ENCODE measurements around the gene NOSIP. TPM values are rescaled to one million over a fixed set of nuclear protein-coding genes. Genes with fewer than 3 reads are reported as not detected.
A peak's percentile ranks its signal among the peaks of the same experiment; 100 is the strongest.

The NOSIP gene
- total and polyA plus RNA-seq, 10 of the 15 experiments (the other 5 are each of a cell fraction or from before 2014, with no cell fraction given) = 7.2 to 85.5 (median 48.4) TPM

DNA sequence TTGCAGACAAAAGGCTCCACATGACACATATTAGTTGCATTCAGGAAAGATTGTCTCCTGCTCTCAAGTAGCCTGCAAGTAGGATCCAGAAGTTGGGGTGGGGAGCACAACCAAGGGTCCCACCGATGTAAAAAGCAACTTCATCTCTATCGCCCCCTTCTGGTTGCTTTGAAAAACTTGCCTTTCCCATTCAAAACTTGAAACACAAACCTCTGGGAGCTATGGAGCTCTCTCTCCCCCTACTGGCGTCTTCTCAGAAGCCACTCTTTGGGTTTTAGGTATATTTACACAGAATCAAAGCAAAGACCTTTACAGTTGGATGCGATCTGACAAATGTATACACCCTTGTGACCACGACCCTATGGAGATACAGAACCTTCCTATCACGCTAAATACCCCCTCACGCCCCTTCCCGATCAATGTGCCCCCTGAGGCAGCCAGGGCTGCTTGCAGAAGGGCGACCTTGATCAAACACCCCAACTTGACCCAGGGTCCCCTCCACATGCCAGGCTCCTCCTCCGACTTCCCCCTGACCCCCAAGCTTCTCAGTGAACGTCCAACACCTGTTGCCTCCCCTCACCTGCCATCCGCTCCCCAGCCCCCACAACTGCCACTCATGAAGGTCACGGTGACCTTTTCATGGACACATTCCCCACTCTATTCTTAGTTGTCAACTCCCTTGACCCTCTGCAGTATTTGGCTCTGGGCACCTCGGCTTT is 10.1 kb downstream of the NOSIP start:
- intact Hi-C loops (cut with micrococcal nuclease; ENCODE audit: unreplicated experiment) = loop anchor here (1.0 kb wide), 1 partner anchor 67 kb away; no protein-coding TSS in a partner anchor
- Histone ChIP-seq H3K27ac (ENCODE audit: control insufficient read depth, insufficient read depth) (no peak overlapping the region), H3K9me3 (replicated peaks; ENCODE audit: control insufficient read depth, insufficient read depth, low read length) (no peaks in the 10 kb centered on the region), H3K9ac (ENCODE audit: control insufficient read depth, insufficient read depth, low read length) (no peak overlapping the region), H3K4me1 (ENCODE audit: control insufficient read depth, insufficient read depth, low read length) (peaks cover 11% of the 10 kb centered on the region), H3K4me2 (ENCODE audit: control insufficient read depth, insufficient read depth) (no peak overlapping the region), H3K4me3 (no peak overlapping the region), H4K20me1 (ENCODE audit: control insufficient read depth, insufficient read depth) (no peaks in the 10 kb centered on the region), H3K36me3 (ENCODE audit: control insufficient read depth in 2 of 2, insufficient read depth in 2 of 2, low read length in 1 of 2) (peaks cover 1 to 4% of the 10 kb centered on the region in 2 experiments; a peak in 2 of 4 replicates), H3K79me2 (ENCODE audit: control insufficient read depth, insufficient read depth, low read length) (peaks cover 10% of the 10 kb centered on the region), H3K27me3 (replicated peaks in 1 of 2; ENCODE audit: control insufficient read depth in 2 of 2, insufficient read depth in 2 of 2, low read length in 1 of 2) (no peaks in the 10 kb centered on the region), H2AFZ (ENCODE audit: control insufficient read depth, low read depth, low read length) (no peak overlapping the region)
- in situ Hi-C loops (cut with MboI) = no loop called here
- ChIA-PET SMC1A (ENCODE audit: uncharacterized antibody, unreplicated experiment) (interaction anchor here (0.7 to 2.5 kb wide), 14 partner anchors 10 to 111 kb away, joined by 3 to 8 read pairs (median 4); partner anchors contain the start of genes FLT3LG, NOSIP, RRAS and SCAF1), POLR2A (interaction anchor here (0.6 to 2.0 kb wide), 6 partner anchors 9 to 1684 kb away, joined by 3 to 8 read pairs (median 4); partner anchors contain the start of gene RRAS), RAD21 (ENCODE audit: unreplicated experiment) (interaction anchor here (0.6 to 3.6 kb wide), 12 partner anchors 10 to 108 kb away, joined by 3 to 14 read pairs (median 4); partner anchors contain the start of genes NOSIP, PRRG2, RRAS and SCAF1), CTCF (interaction anchor here (0.7 to 6.5 kb wide), 34 partner anchors 9 to 566 kb away, joined by 3 to 96 read pairs (median 6); partner anchors contain the start of genes BCL2L12, FLT3LG, IRF3 and NOSIP)
- peak; percentile 84 for FAIRE-seq
- no TSS peak for BruUV-seq (replicated peaks)
- 27% methylated on average over 14 of the region's 14 CpGs for WGBS (ENCODE audit: insufficient coverage, insufficient replicate concordance, low lambda C conversion rate, missing lambda C conversion rate)
- no peak for DNase-seq (ENCODE audit: low read depth, low spot score)
- ATAC-seq = peak; percentile 96
- TF ChIP-seq HDGF (IDR thresholded peaks at IDR 0.05) (no peak), TARDBP (IDR thresholded peaks at IDR 0.05; ENCODE audit: borderline replicate concordance) (no peak), CBX3 (IDR thresholded peaks at IDR 0.05; ENCODE audit: borderline replicate concordance, low read depth) (no peak), RFX5 (IDR thresholded peaks at IDR 0.05; ENCODE audit: low read depth, low read length) (no peak), TCF12 (IDR thresholded peaks at IDR 0.05; ENCODE audit: low read depth, low read length) (no peak), BCL3 (IDR thresholded peaks at IDR 0.05; ENCODE audit: borderline replicate concordance, insufficient read depth, low read depth, low read length, poor library complexity, severe bottlenecking) (no peak), WRNIP1 (IDR thresholded peaks at IDR 0.05; ENCODE audit: borderline replicate concordance, low read depth, low read length) (no peak), EP300 (IDR thresholded peaks at IDR 0.05; ENCODE audit: borderline replicate concordance in 1 of 2, control insufficient read depth in 1 of 2, low read depth in 2 of 2, low read length in 2 of 2) (no peak), NR2C1 (IDR thresholded peaks at IDR 0.05) (no peak), ZNF207 (IDR thresholded peaks at IDR 0.05; ENCODE audit: borderline replicate concordance) (no peak), MTA2 (IDR thresholded peaks at IDR 0.05; ENCODE audit: low read depth) (no peak), IKZF2 (IDR thresholded peaks at IDR 0.05) (no peak)
- TF ChIP-seq, protein P1, sequence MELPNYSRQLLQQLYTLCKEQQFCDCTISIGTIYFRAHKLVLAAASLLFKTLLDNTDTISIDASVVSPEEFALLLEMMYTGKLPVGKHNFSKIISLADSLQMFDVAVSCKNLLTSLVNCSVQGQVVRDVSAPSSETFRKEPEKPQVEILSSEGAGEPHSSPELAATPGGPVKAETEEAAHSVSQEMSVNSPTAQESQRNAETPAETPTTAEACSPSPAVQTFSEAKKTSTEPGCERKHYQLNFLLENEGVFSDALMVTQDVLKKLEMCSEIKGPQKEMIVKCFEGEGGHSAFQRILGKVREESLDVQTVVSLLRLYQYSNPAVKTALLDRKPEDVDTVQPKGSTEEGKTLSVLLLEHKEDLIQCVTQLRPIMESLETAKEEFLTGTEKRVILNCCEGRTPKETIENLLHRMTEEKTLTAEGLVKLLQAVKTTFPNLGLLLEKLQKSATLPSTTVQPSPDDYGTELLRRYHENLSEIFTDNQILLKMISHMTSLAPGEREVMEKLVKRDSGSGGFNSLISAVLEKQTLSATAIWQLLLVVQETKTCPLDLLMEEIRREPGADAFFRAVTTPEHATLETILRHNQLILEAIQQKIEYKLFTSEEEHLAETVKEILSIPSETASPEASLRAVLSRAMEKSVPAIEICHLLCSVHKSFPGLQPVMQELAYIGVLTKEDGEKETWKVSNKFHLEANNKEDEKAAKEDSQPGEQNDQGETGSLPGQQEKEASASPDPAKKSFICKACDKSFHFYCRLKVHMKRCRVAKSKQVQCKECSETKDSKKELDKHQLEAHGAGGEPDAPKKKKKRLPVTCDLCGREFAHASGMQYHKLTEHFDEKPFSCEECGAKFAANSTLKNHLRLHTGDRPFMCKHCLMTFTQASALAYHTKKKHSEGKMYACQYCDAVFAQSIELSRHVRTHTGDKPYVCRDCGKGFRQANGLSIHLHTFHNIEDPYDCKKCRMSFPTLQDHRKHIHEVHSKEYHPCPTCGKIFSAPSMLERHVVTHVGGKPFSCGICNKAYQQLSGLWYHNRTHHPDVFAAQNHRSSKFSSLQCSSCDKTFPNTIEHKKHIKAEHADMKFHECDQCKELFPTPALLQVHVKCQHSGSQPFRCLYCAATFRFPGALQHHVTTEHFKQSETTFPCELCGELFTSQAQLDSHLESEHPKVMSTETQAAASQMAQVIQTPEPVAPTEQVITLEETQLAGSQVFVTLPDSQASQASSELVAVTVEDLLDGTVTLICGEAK (IDR thresholded peaks at IDR 0.05; ENCODE audit: borderline replicate concordance) = no peak
- TF ChIP-seq, protein P2, sequence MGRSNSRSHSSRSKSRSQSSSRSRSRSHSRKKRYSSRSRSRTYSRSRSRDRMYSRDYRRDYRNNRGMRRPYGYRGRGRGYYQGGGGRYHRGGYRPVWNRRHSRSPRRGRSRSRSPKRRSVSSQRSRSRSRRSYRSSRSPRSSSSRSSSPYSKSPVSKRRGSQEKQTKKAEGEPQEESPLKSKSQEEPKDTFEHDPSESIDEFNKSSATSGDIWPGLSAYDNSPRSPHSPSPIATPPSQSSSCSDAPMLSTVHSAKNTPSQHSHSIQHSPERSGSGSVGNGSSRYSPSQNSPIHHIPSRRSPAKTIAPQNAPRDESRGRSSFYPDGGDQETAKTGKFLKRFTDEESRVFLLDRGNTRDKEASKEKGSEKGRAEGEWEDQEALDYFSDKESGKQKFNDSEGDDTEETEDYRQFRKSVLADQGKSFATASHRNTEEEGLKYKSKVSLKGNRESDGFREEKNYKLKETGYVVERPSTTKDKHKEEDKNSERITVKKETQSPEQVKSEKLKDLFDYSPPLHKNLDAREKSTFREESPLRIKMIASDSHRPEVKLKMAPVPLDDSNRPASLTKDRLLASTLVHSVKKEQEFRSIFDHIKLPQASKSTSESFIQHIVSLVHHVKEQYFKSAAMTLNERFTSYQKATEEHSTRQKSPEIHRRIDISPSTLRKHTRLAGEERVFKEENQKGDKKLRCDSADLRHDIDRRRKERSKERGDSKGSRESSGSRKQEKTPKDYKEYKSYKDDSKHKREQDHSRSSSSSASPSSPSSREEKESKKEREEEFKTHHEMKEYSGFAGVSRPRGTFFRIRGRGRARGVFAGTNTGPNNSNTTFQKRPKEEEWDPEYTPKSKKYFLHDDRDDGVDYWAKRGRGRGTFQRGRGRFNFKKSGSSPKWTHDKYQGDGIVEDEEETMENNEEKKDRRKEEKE (IDR thresholded peaks at IDR 0.05) = no peak

Measured in GM12878 (cell line).